Mammary epithelial cell (primary cell): ENCODE data around the gene PCP2.

ENCODE experiments used
- EZH2 ChIP-seq: IDR thresholded peaks from 2 replicates; pipeline ENCODE4 v1.6.1; 2012; ENCODE audit warnings: low read length, inconsistent platforms, borderline replicate concordance
- TF ChIP-seq, protein P1 (sequence below), 2 donors: IDR thresholded peaks in 1 of 2; conservative IDR thresholded peaks in 1 of 2; 2 replicates each; pipeline ENCODE4 v1.5.1; 2011 to 2012; ENCODE audit warnings: inconsistent platforms in 2 of 2, low read length in 2 of 2, mild to moderate bottlenecking in 2 of 2, control low read depth in 1 of 2, low read depth in 1 of 2; ENCODE audit not compliant: insufficient read depth in 1 of 2; ENCODE audit errors: extremely low read depth in 1 of 2

GRCh38 chr19:7657131-7657751 is 23.7 kb upstream of the PCP2 start:
- TF ChIP-seq, protein P1, sequence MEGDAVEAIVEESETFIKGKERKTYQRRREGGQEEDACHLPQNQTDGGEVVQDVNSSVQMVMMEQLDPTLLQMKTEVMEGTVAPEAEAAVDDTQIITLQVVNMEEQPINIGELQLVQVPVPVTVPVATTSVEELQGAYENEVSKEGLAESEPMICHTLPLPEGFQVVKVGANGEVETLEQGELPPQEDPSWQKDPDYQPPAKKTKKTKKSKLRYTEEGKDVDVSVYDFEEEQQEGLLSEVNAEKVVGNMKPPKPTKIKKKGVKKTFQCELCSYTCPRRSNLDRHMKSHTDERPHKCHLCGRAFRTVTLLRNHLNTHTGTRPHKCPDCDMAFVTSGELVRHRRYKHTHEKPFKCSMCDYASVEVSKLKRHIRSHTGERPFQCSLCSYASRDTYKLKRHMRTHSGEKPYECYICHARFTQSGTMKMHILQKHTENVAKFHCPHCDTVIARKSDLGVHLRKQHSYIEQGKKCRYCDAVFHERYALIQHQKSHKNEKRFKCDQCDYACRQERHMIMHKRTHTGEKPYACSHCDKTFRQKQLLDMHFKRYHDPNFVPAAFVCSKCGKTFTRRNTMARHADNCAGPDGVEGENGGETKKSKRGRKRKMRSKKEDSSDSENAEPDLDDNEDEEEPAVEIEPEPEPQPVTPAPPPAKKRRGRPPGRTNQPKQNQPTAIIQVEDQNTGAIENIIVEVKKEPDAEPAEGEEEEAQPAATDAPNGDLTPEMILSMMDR (conservative IDR thresholded peaks at IDR 0.05 in 1 of 2, IDR thresholded peaks at IDR 0.05 in 1 of 2; ENCODE audit: extremely low read depth in 1 of 2, insufficient read depth in 1 of 2, low read depth in 1 of 2, low read length in 2 of 2): no peak
- no peak for TF ChIP-seq EZH2
